Loucy (cell line): ENCODE data around the gene AEBP2.

Experiments
- H2AFZ ChIP-seq: fragments of 200-600 bp; sonication (generic); 2 replicates; pipeline ENCODE4 v1.6.0; 2016; ENCODE audit warnings: antibody characterized with exemption, mild to moderate bottlenecking, low read length, moderate library complexity
- H3F3A ChIP-seq: fragments of 200-600 bp; 2 replicates; pipeline ENCODE4 v1.6.0; 2016; ENCODE audit warnings: antibody characterized with exemption, low read depth, mild to moderate bottlenecking
- H3K27me3 ChIP-seq: fragments of 200-600 bp; sonication (generic); 2 replicates; pipeline ENCODE4 v1.6.1; 2014; ENCODE audit warnings: low read length, mild to moderate bottlenecking; ENCODE audit not compliant: insufficient read depth, poor library complexity, severe bottlenecking
- H3K36me3 ChIP-seq: fragments of 200-600 bp; sonication (generic); 2 replicates; pipeline ENCODE4 v1.6.1; 2016; ENCODE audit warnings: low read length; ENCODE audit not compliant: insufficient read depth
- H3K4me1 ChIP-seq: fragments of 200-600 bp; sonication (generic); 2 replicates; pipeline ENCODE4 v1.5.1; 2014; ENCODE audit warnings: low read length, mild to moderate bottlenecking; ENCODE audit not compliant: insufficient read depth, poor library complexity, severe bottlenecking
- H3K4me2 ChIP-seq: fragments of 200-600 bp; sonication (generic); 2 replicates; pipeline ENCODE4 v1.6.0; 2014; ENCODE audit warnings: antibody characterized with exemption, low read length, low read depth, mild to moderate bottlenecking; ENCODE audit not compliant: poor library complexity, severe bottlenecking
- H3K4me3 ChIP-seq: fragments of 200-600 bp; sonication (generic); 2 replicates; pipeline ENCODE4 v1.5.1; 2014; ENCODE audit warnings: low read length, mild to moderate bottlenecking, mixed read lengths; ENCODE audit not compliant: poor library complexity, severe bottlenecking
- H3K79me2 ChIP-seq: fragments of 200-600 bp; sonication (generic); 2 replicates; pipeline ENCODE4 v1.6.1; 2014; ENCODE audit warnings: low read length; ENCODE audit not compliant: insufficient read depth
- H3K9ac ChIP-seq: fragments of 200-600 bp; sonication (generic); 2 replicates; pipeline ENCODE4 v1.6.0; 2014; ENCODE audit warnings: mild to moderate bottlenecking, low read depth, low read length, moderate library complexity; ENCODE audit not compliant: poor library complexity, severe bottlenecking
- H3K9me2 ChIP-seq: fragments of 200-600 bp; sonication (generic); replicated peaks from 2 replicates; pipeline ENCODE4 v1.6.1; 2016; ENCODE audit warnings: low read depth, low read length, mixed read lengths
- H3K9me3 ChIP-seq: fragments of 200-600 bp; sonication (generic); 2 replicates; pipeline ENCODE4 v1.6.1; 2014; ENCODE audit warnings: mild to moderate bottlenecking, antibody characterized with exemption, low read length, low read depth; ENCODE audit not compliant: insufficient read depth
- H4K20me1 ChIP-seq: fragments of 200-600 bp; sonication (generic); 2 replicates; pipeline ENCODE4 v1.6.0; 2014; ENCODE audit warnings: antibody characterized with exemption, low read length, mild to moderate bottlenecking; ENCODE audit not compliant: insufficient read depth, poor library complexity, severe bottlenecking
- EZH2phosphoT487 ChIP-seq: fragments of 200-600 bp; IDR thresholded peaks from 2 replicates; pipeline ENCODE4 v1.6.1; 2018; ENCODE audit warnings: antibody characterized with exemption, mild to moderate bottlenecking, moderate library complexity, borderline replicate concordance
- TF ChIP-seq, protein P1 (sequence below): fragments of 200-600 bp; sonication (generic); conservative IDR thresholded peaks from 2 replicates; pipeline ENCODE4 v1.5.1; 2014; ENCODE audit warnings: mild to moderate bottlenecking, antibody characterized with exemption, low read length

The AEBP2 gene

DNA sequence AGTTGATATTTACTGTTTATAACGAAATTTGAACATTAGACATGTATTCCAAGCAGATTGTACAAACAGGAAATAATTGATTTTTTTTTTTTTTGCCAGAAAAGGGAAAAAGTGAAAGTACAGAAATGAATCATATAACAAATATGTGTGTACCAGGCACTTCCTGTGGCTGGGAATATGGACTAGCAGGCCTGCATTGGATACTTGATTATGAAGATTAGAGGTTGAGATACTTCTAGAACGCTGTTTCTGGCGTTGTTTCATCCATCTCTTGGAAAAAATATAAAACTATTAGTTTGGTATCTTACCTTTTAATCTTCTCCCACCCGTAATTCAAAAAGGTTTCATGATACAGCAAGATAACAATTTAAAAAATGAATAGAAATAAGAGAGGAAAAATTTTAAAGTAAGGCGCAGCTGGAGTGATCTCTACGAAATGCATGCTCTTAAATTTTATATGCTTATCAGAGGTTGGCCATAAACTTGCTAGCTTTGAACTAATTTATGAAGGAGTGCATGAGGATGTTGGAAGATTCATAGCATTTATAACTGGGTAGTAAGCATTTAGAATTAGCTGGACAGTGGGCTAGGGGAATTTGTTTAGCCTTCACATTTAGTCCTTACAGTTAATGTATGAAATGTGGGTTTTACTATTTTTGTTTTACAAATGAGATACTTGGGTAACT lies 90.8 kb downstream of the AEBP2 start:
- H3F3A ChIP-seq: no peaks in the 10 kb centered on the region
- H3K4me2 ChIP-seq: no peak overlapping the region
- no peaks in the 10 kb centered on the region for H3K79me2 ChIP-seq
- H3K4me1 ChIP-seq: peaks cover 24% of the 10 kb centered on the region
- no peaks in the 10 kb centered on the region for H3K36me3 ChIP-seq
- no peaks in the 10 kb centered on the region for H3K9me2 ChIP-seq
- TF ChIP-seq, protein P1, sequence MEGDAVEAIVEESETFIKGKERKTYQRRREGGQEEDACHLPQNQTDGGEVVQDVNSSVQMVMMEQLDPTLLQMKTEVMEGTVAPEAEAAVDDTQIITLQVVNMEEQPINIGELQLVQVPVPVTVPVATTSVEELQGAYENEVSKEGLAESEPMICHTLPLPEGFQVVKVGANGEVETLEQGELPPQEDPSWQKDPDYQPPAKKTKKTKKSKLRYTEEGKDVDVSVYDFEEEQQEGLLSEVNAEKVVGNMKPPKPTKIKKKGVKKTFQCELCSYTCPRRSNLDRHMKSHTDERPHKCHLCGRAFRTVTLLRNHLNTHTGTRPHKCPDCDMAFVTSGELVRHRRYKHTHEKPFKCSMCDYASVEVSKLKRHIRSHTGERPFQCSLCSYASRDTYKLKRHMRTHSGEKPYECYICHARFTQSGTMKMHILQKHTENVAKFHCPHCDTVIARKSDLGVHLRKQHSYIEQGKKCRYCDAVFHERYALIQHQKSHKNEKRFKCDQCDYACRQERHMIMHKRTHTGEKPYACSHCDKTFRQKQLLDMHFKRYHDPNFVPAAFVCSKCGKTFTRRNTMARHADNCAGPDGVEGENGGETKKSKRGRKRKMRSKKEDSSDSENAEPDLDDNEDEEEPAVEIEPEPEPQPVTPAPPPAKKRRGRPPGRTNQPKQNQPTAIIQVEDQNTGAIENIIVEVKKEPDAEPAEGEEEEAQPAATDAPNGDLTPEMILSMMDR: no peak
- no peak for TF ChIP-seq EZH2phosphoT487
- no peak overlapping the region for H2AFZ ChIP-seq
- no peak overlapping the region for H3K4me3 ChIP-seq
- H3K9ac ChIP-seq: no peak overlapping the region
- H3K9me3 ChIP-seq: no peaks in the 10 kb centered on the region
- H4K20me1 ChIP-seq: no peaks in the 10 kb centered on the region
- H3K27me3 ChIP-seq: no peaks in the 10 kb centered on the region

DNA sequence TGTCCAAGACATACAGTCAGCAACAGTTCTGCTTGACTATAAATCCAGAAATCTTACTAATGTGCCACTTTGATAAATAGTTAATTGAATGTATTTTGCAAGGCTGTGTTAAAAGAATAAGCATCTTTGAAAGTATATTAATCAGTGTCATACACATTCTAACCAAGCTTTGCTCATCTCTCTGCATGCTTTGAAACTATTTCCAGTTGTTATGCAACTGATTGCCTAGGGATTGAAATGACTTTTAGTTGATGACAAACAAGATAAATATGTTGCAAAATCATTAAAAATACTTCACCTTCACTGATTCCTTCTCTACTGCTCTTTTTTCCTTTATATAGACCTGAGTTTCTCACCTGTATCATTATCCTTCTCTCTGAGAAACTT lies 91.3 kb downstream of the AEBP2 start:
- no peaks in the 10 kb centered on the region for H3K9me2 ChIP-seq
- no peaks in the 10 kb centered on the region for H3F3A ChIP-seq
- H3K27me3 ChIP-seq: no peaks in the 10 kb centered on the region
- TF ChIP-seq, protein P1: no peak
- TF ChIP-seq EZH2phosphoT487: no peak
- no peak overlapping the region for H3K4me2 ChIP-seq
- no peaks in the 10 kb centered on the region for H3K36me3 ChIP-seq
- no peak overlapping the region for H3K4me3 ChIP-seq
- peaks cover 29% of the 10 kb centered on the region for H3K4me1 ChIP-seq
- H3K9me3 ChIP-seq: no peaks in the 10 kb centered on the region
- H2AFZ ChIP-seq: no peak overlapping the region
- no peaks in the 10 kb centered on the region for H3K79me2 ChIP-seq
- no peak overlapping the region for H3K9ac ChIP-seq
- no peaks in the 10 kb centered on the region for H4K20me1 ChIP-seq

DNA sequence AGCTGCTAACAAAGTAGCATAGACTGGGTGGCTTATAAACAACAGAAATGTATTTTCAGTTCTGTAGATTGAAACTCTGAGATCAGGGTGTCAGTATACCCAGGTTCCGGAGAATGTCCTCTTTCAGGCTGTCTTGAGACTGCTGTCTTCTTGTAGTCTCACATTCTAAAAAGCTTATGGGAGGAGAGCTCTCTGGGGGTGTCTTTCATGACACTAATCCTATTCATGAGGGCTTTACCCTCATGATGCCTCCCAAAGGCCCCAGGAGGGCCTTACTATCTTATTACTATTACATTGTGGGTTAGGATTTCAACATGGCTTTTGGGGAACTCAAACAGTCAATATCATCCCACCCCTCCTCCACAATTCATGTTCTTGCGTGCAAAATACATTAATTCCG lies 94.3 kb downstream of the AEBP2 start:
- H3K9me3 ChIP-seq: 0 out of 2 replicates have a peak, but pooled peaks cover 5% of the 10 kb centered on the region
- no peaks in the 10 kb centered on the region for H3K27me3 ChIP-seq
- TF ChIP-seq, protein P1: no peak
- TF ChIP-seq EZH2phosphoT487: no peak
- no peak overlapping the region for H3K4me3 ChIP-seq
- H3K4me1 ChIP-seq: peaks cover 24% of the 10 kb centered on the region
- no peaks in the 10 kb centered on the region for H3K36me3 ChIP-seq
- H3F3A ChIP-seq: no peaks in the 10 kb centered on the region
- H4K20me1 ChIP-seq: no peaks in the 10 kb centered on the region
- no peaks in the 10 kb centered on the region for H3K9me2 ChIP-seq
- H3K9ac ChIP-seq: no peak overlapping the region
- no peak overlapping the region for H3K4me2 ChIP-seq
- no peak overlapping the region for H2AFZ ChIP-seq
- H3K79me2 ChIP-seq: no peaks in the 10 kb centered on the region
